SW480 (cell line): Measurements from ENCODE around the gene CCDC40.

ENCODE experiments used
- DNase-seq: peaks from one replicate; pipeline ENCODE4 v3.0.0-alpha.2; 2016; ENCODE audit warnings: low spot score

CCDC40 gene

GRCh38 chr17:80141463-80142165 lies 105.2 kb downstream of the CCDC40 start:
- no peak for DNase-seq

GRCh38 chr17:80142929-80143328 lies 106.5 kb downstream of the CCDC40 start:
- no peak for DNase-seq

- no peak for DNase-seq
Measured at GRCh38 chr17:80145076-80146075, 108.9 kb downstream of the CCDC40 start.

GRCh38 chr17:80146121-80147034 lies 109.9 kb downstream of the CCDC40 start:
- DNase-seq = no peak

DNA sequence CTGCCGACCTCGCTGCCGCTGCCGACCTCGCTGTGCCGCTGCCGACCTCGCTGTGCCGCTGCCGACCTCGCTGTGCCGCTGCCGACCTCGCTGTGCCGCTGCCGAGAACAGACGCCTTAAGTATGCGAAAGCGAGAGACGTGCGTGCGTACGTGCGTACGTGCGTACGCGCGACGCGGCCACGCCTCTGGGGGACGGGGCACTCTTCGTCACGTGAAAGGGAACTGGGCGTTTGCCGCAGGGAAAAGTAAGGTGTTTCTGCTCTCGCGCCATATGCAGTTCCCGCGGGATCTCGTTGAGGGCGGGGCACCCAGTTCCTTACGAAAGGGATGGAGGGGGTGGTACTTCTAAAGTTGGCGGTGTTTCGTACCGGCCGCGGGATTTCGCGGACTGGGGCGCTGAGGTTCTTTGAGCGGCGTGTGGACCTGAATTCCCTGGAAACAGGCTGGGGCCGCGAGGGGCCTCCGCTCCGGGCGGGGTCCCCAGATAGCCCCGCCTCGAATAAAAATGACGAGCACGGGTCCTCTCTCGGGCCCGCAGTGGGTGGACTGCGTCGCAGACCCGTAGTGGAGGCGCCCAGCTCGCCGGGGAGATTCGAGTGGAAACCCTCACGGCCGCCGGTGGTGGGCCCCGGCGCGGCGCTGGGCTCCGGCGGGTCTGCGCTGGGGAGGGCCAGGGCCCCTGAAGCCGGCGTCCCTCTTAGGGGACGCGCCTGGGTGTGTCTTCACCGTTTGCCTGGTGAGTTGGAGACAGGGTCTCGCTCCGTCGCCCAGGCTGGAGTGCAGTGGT lies 110.8 kb downstream of the CCDC40 start, which contains the start of gene EIF4A3:
EIF4A3 (minus strand) TSS at position 94 of the 788 bp plus-strand sequence. CDS start 167 bp downstream, outside the sequence.
- peak; percentile 98 for DNase-seq
